HepG2 (cell line): ENCODE results near the gene TELO2. TPM values are rescaled to one million over a fixed set of nuclear protein-coding genes. Genes with fewer than 3 reads are reported as not detected.

Source experiments
- ATF1 ChIP-seq: IDR thresholded peaks from 2 replicates; pipeline ENCODE4 v1.6.1; 2016; ENCODE audit warnings: mild to moderate bottlenecking, control low read depth
- CBFB ChIP-seq: sonication (generic); formaldehyde crosslinking; IDR thresholded peaks from 2 replicates; pipeline ENCODE4 v1.4.0; 2020; ENCODE audit warnings: missing genetic modification reagents
- CHD2 ChIP-seq: IDR thresholded peaks from 2 replicates; pipeline ENCODE4 v1.6.1; 2011; ENCODE audit warnings: low read depth, low read length, improper control_type of control experiment
- CSRNP2 ChIP-seq: sonication (generic); formaldehyde crosslinking; conservative IDR thresholded peaks from 2 replicates; pipeline ENCODE4 v1.8.0; 2022; ENCODE audit warnings: low read depth, missing genetic modification reagents
- ETV5 ChIP-seq: IDR thresholded peaks from 2 replicates; pipeline ENCODE4 v1.6.1; 2018; ENCODE audit warnings: missing biosample characterization, missing genetic modification reagents, inconsistent platforms, borderline replicate concordance
- GATAD2A ChIP-seq: IDR thresholded peaks from 2 replicates; pipeline ENCODE4 v1.6.1; 2016
- GMEB2 ChIP-seq: IDR thresholded peaks from 2 replicates; pipeline ENCODE4 v1.6.1; 2016; ENCODE audit warnings: missing biosample characterization, missing genetic modification reagents, low read depth
- GTF3A ChIP-seq: sonication (generic); formaldehyde crosslinking; conservative IDR thresholded peaks from 2 replicates; pipeline ENCODE4 v1.4.0; 2020; ENCODE audit warnings: mild to moderate bottlenecking, missing genetic modification reagents
- JUND ChIP-seq: sonication (generic); formaldehyde crosslinking; IDR thresholded peaks from 2 replicates; pipeline ENCODE4 v1.8.0; 2022; ENCODE audit warnings: mild to moderate bottlenecking, missing genetic modification reagents
- KDM2A ChIP-seq: sonication (generic); formaldehyde crosslinking; IDR thresholded peaks from 2 replicates; pipeline ENCODE4 v1.4.0; 2020; ENCODE audit warnings: low read depth, missing genetic modification reagents, borderline replicate concordance
- RCOR2 ChIP-seq: IDR thresholded peaks from 2 replicates; pipeline ENCODE4 v1.6.1; 2016; ENCODE audit warnings: missing biosample characterization, missing genetic modification reagents
- RELA ChIP-seq: sonication (generic); formaldehyde crosslinking; IDR thresholded peaks from 2 replicates; pipeline ENCODE4 v1.4.0; 2020; ENCODE audit warnings: missing genetic modification reagents
- SP5 ChIP-seq: IDR thresholded peaks from 2 replicates; pipeline ENCODE4 v1.6.1; 2016; ENCODE audit warnings: low read depth, borderline replicate concordance
- TAF1 ChIP-seq: sonication (generic); formaldehyde crosslinking; IDR thresholded peaks from 2 replicates; pipeline ENCODE4 v1.4.0; 2020; ENCODE audit warnings: missing genetic modification reagents
- ZNF251 ChIP-seq: sonication (generic); formaldehyde crosslinking; IDR thresholded peaks from 2 replicates; pipeline ENCODE4 v1.9.0; 2021; ENCODE audit warnings: mild to moderate bottlenecking, missing genetic modification reagents
- ZNF343 ChIP-seq: sonication (generic); formaldehyde crosslinking; IDR thresholded peaks from 2 replicates; pipeline ENCODE4 v1.4.0; 2020; ENCODE audit warnings: mild to moderate bottlenecking, missing genetic modification reagents
- ZNF543 ChIP-seq: sonication (generic); formaldehyde crosslinking; IDR thresholded peaks from 2 replicates; pipeline ENCODE4 v1.4.0; 2020; ENCODE audit warnings: mild to moderate bottlenecking, missing genetic modification reagents
- ZNF615 ChIP-seq: sonication (generic); formaldehyde crosslinking; IDR thresholded peaks from 2 replicates; pipeline ENCODE4 v1.5.0; 2020; ENCODE audit warnings: mild to moderate bottlenecking, missing genetic modification reagents, borderline replicate concordance
- ZNF710 ChIP-seq: sonication (generic); formaldehyde crosslinking; IDR thresholded peaks from 2 replicates; pipeline ENCODE4 v1.5.0; 2020; ENCODE audit warnings: mild to moderate bottlenecking, missing genetic modification reagents, borderline replicate concordance
- ZNF788 ChIP-seq: sonication (generic); formaldehyde crosslinking; IDR thresholded peaks from 2 replicates; pipeline ENCODE4 v1.5.0; 2020; ENCODE audit warnings: mild to moderate bottlenecking, missing genetic modification reagents, borderline replicate concordance
- ZSCAN22 ChIP-seq: sonication (generic); formaldehyde crosslinking; IDR thresholded peaks from 2 replicates; pipeline ENCODE4 v1.4.0; 2020; ENCODE audit warnings: mild to moderate bottlenecking, missing genetic modification reagents
- polyA plus RNA-seq, 8 experiments: library from polyadenylated mRNA; depleted of rRNA in 3 of 8; stranded (reverse) in 7 of 8; unstranded in 1 of 8; fragments of >200 nt; fragmentation: Illumina TruSeq in 4 of 8; extraction: Trizol in 4 of 8; gene quantifications; 2 replicates each; pipeline versions ENCODE4 v1.2.1 to v1.2.3, GENCODE V29; 2011 to 2016; ENCODE audit warnings: low read depth in 4 of 8, missing spikeins in 1 of 8, mixed read lengths in 1 of 8; ENCODE audit not compliant: insufficient read depth in 1 of 8
- total RNA-seq, 5 experiments: library from RNA; depleted of rRNA; stranded (reverse); fragments of >200 nt; fragmentation: Illumina TruSeq; extraction: Trizol; gene quantifications; 2 replicates each; pipeline ENCODE4 v1.2.3, GENCODE V29; 2016; ENCODE audit warnings: low read depth in 1 of 5

Gene TELO2
- total and polyA plus RNA-seq, 2 of the 13 experiments (the other 11 are each of a cell fraction or from before 2014, with no cell fraction given) = 10.1 to 17.9 TPM

GRCh38 chr16:1492923-1493745, at the start of gene TELO2 (continued):
- TF ChIP-seq ZNF788 = peak; percentile 35; the same call in 1 of the 2 replicates
- peak; percentile 52; the same call in 1 of the 2 replicates for TF ChIP-seq ZNF710 (CRISPR knock-in tag)
- TF ChIP-seq RELA = no peak
- no peak for TF ChIP-seq ZNF615
- TF ChIP-seq ZSCAN22 = no peak
- peak; percentile 64 for TF ChIP-seq ZNF343 (CRISPR knock-in tag)
- TF ChIP-seq GMEB2 (CRISPR knock-in tag) = 0 out of 2 replicates have a peak, but pooled peaks have one; percentile 15
- no peak for TF ChIP-seq ZNF251
- TF ChIP-seq SP5 (CRISPR knock-in tag) = 0 out of 2 replicates have a peak, but pooled peaks have one; percentile 9
- TF ChIP-seq CHD2 = no peak
- TF ChIP-seq ATF1 (CRISPR knock-in tag) = no peak
- TF ChIP-seq TAF1 (CRISPR knock-in tag) = peak; percentile 57
- TF ChIP-seq ETV5 = peak; percentile 45; the same call in 1 of the 2 replicates
- TF ChIP-seq RCOR2 (CRISPR knock-in tag) = no peak
- TF ChIP-seq JUND (CRISPR knock-in tag) = no peak
- peak; percentile 39; the same call in 1 of the 2 replicates for TF ChIP-seq KDM2A (CRISPR knock-in tag)
- TF ChIP-seq CSRNP2 = no peak
- TF ChIP-seq GTF3A = no peak
- peak; percentile 31 for TF ChIP-seq GATAD2A
- TF ChIP-seq CBFB (CRISPR knock-in tag) = no peak; the same call in 1 of the 2 replicates
- peak; percentile 55; the same call in 1 of the 2 replicates for TF ChIP-seq ZNF543 (CRISPR knock-in tag)
